HepG2 (cell line): ENCODE measurements around the gene GLYATL3. TPM values are rescaled to one million over a fixed set of nuclear protein-coding genes. Genes with fewer than 3 reads are reported as not detected.

Source experiments
- ATAC-seq: fragments of 200-7000 bp; cut with Tn5 transposase; 3 replicates; pipeline ENCODE4 v1.9.1; 2020; ENCODE audit warnings: mild to moderate bottlenecking, moderate library complexity
- BruUV-seq: library from RNA; stranded (reverse); fragments of 400-500 nt; replicated peaks from 2 replicates; lab custom pipeline; 2021; lab: Mats Ljungman, UMichigan
- CTCF ChIA-PET: fragments of 300-600 bp; formaldehyde crosslinking; extraction: SDS; loops from one replicate; lab custom pipeline; 2021; ENCODE audit warnings: low total read pairs, inconsistent platforms, low intra/inter-chr PET ratio; lab: Yijun Ruan, JAX
- POLR2A ChIA-PET: fragments of 350-600 bp; sonication (Branson Sonifier 250); formaldehyde crosslinking; loops from one replicate; lab custom pipeline; 2020; ENCODE audit warnings: antibody characterized with exemption, inconsistent platforms; lab: Yijun Ruan, JAX
- DNase-seq: peaks from one replicate; pipeline ENCODE4 v3.0.0-alpha.2; 2015; ENCODE audit warnings: low spot score
- FAIRE-seq: peaks from 3 replicates; lab custom pipeline; 2011; peaks lifted over from hg19 to GRCh38; lab: Jason Lieb, UNC
- H2AFZ ChIP-seq: one replicate; pipeline ENCODE4 v1.6.1; 2011; ENCODE audit warnings: low read length, inconsistent platforms
- H3K27ac ChIP-seq: fragments of 300-600 bp; 3 replicates; pipeline ENCODE4 v1.8.0; 2011; ENCODE audit warnings: mixed run types, mild to moderate bottlenecking, mixed read lengths, low read length, inconsistent platforms; ENCODE audit not compliant: insufficient read depth; ENCODE audit errors: extremely low read length
- H3K27me3 ChIP-seq, 2 experiments: fragments of 200-600 bp in 1 of 2; 2 replicates in 1 of 2; 3 replicates in 1 of 2; pipeline versions ENCODE4 v1.6.0 to v1.8.0; 2011; ENCODE audit warnings: low read length in 2 of 2, mild to moderate bottlenecking in 2 of 2, moderate library complexity in 2 of 2, inconsistent platforms in 1 of 2; ENCODE audit not compliant: insufficient read depth in 2 of 2, control insufficient read depth in 1 of 2
- H3K36me3 ChIP-seq, 2 experiments: fragments of 200-600 bp in 1 of 2; replicated peaks in 1 of 2; 2 replicates in 1 of 2; 3 replicates in 1 of 2; pipeline versions ENCODE4 v1.5.1 to v1.8.0; 2011; ENCODE audit warnings: low read length in 2 of 2, inconsistent platforms in 1 of 2; ENCODE audit not compliant: insufficient read depth in 2 of 2, control insufficient read depth in 1 of 2
- H3K4me1 ChIP-seq: 2 replicates; pipeline ENCODE4 v1.5.1; 2012; ENCODE audit warnings: low read length, inconsistent platforms; ENCODE audit not compliant: insufficient read depth
- H3K4me2 ChIP-seq: 2 replicates; pipeline ENCODE4 v1.6.0; 2011; ENCODE audit warnings: low read depth, low read length, inconsistent platforms
- H3K4me3 ChIP-seq, 3 experiments: fragments of 200-600 bp in 1 of 3; sonication (generic), shearing (Covaris generic) in 1 of 3; replicated peaks in 1 of 3; 2 replicates each; pipeline ENCODE4 v1.5.1; 2011 to 2016; ENCODE audit warnings: low read length in 3 of 3, inconsistent platforms in 2 of 3, low read depth in 2 of 3, mild to moderate bottlenecking in 2 of 3, control low read depth in 1 of 3, mixed read lengths in 1 of 3; ENCODE audit not compliant: insufficient read depth in 1 of 3
- H3K79me2 ChIP-seq: one replicate; pipeline ENCODE4 v1.6.1; 2011; ENCODE audit warnings: low read length, inconsistent platforms; ENCODE audit not compliant: insufficient read depth
- H3K9ac ChIP-seq: 2 replicates; pipeline ENCODE4 v1.6.0; 2011; ENCODE audit warnings: mild to moderate bottlenecking, low read depth, low read length, inconsistent platforms; ENCODE audit not compliant: insufficient read depth
- H3K9me3 ChIP-seq: 2 replicates; pipeline ENCODE4 v1.5.1; 2012; ENCODE audit warnings: mild to moderate bottlenecking, low read length
- H4K20me1 ChIP-seq: 2 replicates; pipeline ENCODE4 v1.6.0; 2011; ENCODE audit warnings: inconsistent platforms, mild to moderate bottlenecking, low read length, moderate library complexity; ENCODE audit not compliant: insufficient read depth
- ASH2L ChIP-seq: fragments of 300-600, 200-600 bp; sonication (generic); IDR thresholded peaks from 2 replicates; pipeline ENCODE4 v1.7.0; 2017; ENCODE audit warnings: low read depth, mild to moderate bottlenecking, moderate library complexity, mixed read lengths, low read length; ENCODE audit not compliant: insufficient read length
- HMGXB3 ChIP-seq: sonication (generic); formaldehyde crosslinking; IDR thresholded peaks from 2 replicates; pipeline ENCODE4 v1.4.0; 2020; ENCODE audit warnings: missing genetic modification reagents, borderline replicate concordance
- KDM5A ChIP-seq: fragments of 200-600 bp; sonication (generic); IDR thresholded peaks from 2 replicates; pipeline ENCODE4 v1.7.0; 2018; ENCODE audit warnings: antibody characterized with exemption, mild to moderate bottlenecking, low read length, borderline replicate concordance
- NCOR1 ChIP-seq: fragments of 200-600 bp; sonication (generic); IDR thresholded peaks from 2 replicates; pipeline ENCODE4 v1.7.0; 2017; ENCODE audit warnings: antibody characterized with exemption, low read length, borderline replicate concordance
- SETDB1 ChIP-seq: sonication (generic); formaldehyde crosslinking; IDR thresholded peaks from 2 replicates; pipeline ENCODE4 v1.5.1; 2020; ENCODE audit warnings: missing genetic modification reagents, mild to moderate bottlenecking, borderline replicate concordance
- SNAPC2 ChIP-seq: sonication (generic); formaldehyde crosslinking; IDR thresholded peaks from 2 replicates; pipeline ENCODE4 v1.8.1; 2022; ENCODE audit warnings: mild to moderate bottlenecking, missing genetic modification reagents
- ZNF567 ChIP-seq: sonication (generic); formaldehyde crosslinking; IDR thresholded peaks from 2 replicates; pipeline ENCODE4 v1.8.1; 2023; ENCODE audit warnings: mild to moderate bottlenecking, missing genetic modification reagents, borderline replicate concordance
- ZNF703 ChIP-seq: sonication (generic); formaldehyde crosslinking; IDR thresholded peaks from 2 replicates; pipeline ENCODE4 v1.5.1; 2020; ENCODE audit warnings: missing genetic modification reagents, mild to moderate bottlenecking, moderate library complexity, borderline replicate concordance
- WGBS: methylation state at CpG from one replicate; pipeline ENCODE4 v1.1.6; 2017; ENCODE audit warnings: low lambda C conversion rate; 5-methylcytosine and 5-hydroxymethylcytosine counted together
- in situ Hi-C: cut with HindIII; loops from 2 replicates; pipeline ENCODE4 v1.10.0; 2017; ENCODE audit warnings: low pct_unique_long_range_greater_than_20kb; ENCODE audit not compliant: extremely low pct_ligation_motif_present
- intact Hi-C: fragments of 100-400 bp; cut with micrococcal nuclease; formaldehyde crosslinking; loops from one replicate; pipeline ENCODE4 v1.10.0; 2022; ENCODE audit not compliant: unreplicated experiment
- polyA plus RNA-seq, 8 experiments: library from polyadenylated mRNA; depleted of rRNA in 3 of 8; stranded (reverse) in 7 of 8; unstranded in 1 of 8; fragments of >200 nt; fragmentation: Illumina TruSeq in 4 of 8; extraction: Trizol in 4 of 8; gene quantifications; 2 replicates each; pipeline versions ENCODE4 v1.2.1 to v1.2.3, GENCODE V29; 2011 to 2016; ENCODE audit warnings: low read depth in 4 of 8, missing spikeins in 1 of 8, mixed read lengths in 1 of 8; ENCODE audit not compliant: insufficient read depth in 1 of 8
- total RNA-seq, 5 experiments: library from RNA; depleted of rRNA; stranded (reverse); fragments of >200 nt; fragmentation: Illumina TruSeq; extraction: Trizol; gene quantifications; 2 replicates each; pipeline ENCODE4 v1.2.3, GENCODE V29; 2016; ENCODE audit warnings: low read depth in 1 of 5

GLYATL3 gene
- total and polyA plus RNA-seq, 2 of the 13 experiments (the other 11 are each of a cell fraction or from before 2014, with no cell fraction given) = 0.05 TPM; not detected in 1

DNA sequence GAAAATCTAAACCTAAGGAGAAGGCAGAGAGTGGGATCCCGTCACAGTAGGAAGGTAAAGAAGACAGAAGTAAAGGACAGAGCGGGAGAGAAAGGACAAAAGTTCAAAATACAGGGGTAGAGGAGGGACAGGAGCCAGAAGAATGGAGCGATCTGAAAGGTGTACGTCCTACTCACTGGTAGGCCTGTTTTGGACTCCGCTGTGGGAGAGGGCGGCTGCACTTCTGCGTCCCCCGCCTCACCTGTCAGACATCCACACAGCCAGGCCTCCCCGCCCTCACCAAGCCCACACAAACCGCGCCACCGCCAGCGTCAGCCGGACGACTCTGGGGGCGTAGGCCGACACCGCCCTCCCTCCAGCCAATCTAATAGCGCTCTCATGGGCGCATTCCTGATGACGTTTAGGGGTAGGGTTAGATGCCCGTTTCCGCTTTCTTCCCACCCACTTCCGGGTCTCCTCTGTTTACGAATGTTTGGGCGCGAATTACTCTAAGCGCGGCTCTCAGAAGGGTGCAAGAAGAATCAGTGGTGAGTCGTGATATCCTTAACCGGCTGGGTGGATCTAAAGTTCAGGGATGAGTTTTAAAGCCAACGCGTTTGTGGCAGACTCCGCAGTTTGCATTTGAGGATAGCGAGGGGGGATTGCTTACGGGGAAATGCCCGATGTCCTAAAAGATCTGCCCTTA, 36.7 kb upstream of the GLYATL3 start, which contains the start of the genes CENPQ and MMUT (continued):
- TF ChIP-seq HMGXB3 (CRISPR knock-in tag) = peak; percentile 81; the same call in 1 of the 2 replicates
- TF ChIP-seq SETDB1 = no peak

- H3K4me1 ChIP-seq = peaks cover 36% of the 10 kb centered on the region
- peak overlapping the region; percentile 65 for H3K27ac ChIP-seq
- no peaks in the 10 kb centered on the region for H4K20me1 ChIP-seq
- H3K9me3 ChIP-seq = no peaks in the 10 kb centered on the region
- POLR2A ChIA-PET = no interaction called here
- peaks cover 0 to 7% of the 10 kb centered on the region in 2 experiments; a peak in 1 of 5 replicates for H3K36me3 ChIP-seq
- BruUV-seq = TSS peak; percentile 90
- peak overlapping the region; percentile 78 for H2AFZ ChIP-seq
- peak overlapping the region; percentile 90 for H3K9ac ChIP-seq
- in situ Hi-C loops (no loop called here), intact Hi-C loops (loop anchor here (1.0 to 2.0 kb wide), 6 partner anchors 46 to 385 kb away; no protein-coding TSS in a partner anchor)
- no peak for DNase-seq
- H3K4me3 ChIP-seq = peak overlapping the region; percentile 83 to 96 (median 91)
- peaks cover 69% of the 10 kb centered on the region for H3K79me2 ChIP-seq
- CTCF ChIA-PET = no interaction called here
- peak; percentile 12 for TF ChIP-seq ASH2L
- 0 out of 2 replicates have a peak, but pooled peaks have one; percentile 12 for TF ChIP-seq SNAPC2 (CRISPR knock-in tag)
- TF ChIP-seq ZNF703 (CRISPR knock-in tag) = no peak
- peak; percentile 87 for TF ChIP-seq KDM5A
- peak; percentile 7; the same call in 1 of the 2 replicates for TF ChIP-seq NCOR1
- TF ChIP-seq ZNF567 (CRISPR knock-in tag) = no peak
- H3K27me3 ChIP-seq = no peaks in the 10 kb centered on the region; a peak in 1 of 5 replicates
- H3K4me2 ChIP-seq = peak overlapping the region; percentile 77
- no peak for FAIRE-seq
- ATAC-seq = peak; percentile 14
- WGBS = 1% methylated on average over 4 of the region's 4 CpGs
Observed at GRCh38 chr6:49463612-49463967, 36.1 kb upstream of the GLYATL3 start.
